DMS 273 (cell line): ENCODE data around the gene NGF.

Source experiments
- DNase-seq: peaks from one replicate; lab custom pipeline; 2025; ENCODE audit not compliant: unreplicated experiment; lab: John Stamatoyannopoulos, UW

The NGF gene

GRCh38 chr1:115283249-115283648, 54.8 kb downstream of the NGF start:
- no peak for DNase-seq

GRCh38 chr1:115282807-115283208, 55.2 kb downstream of the NGF start:
- DNase-seq: no peak

GRCh38 chr1:115281143-115281542, 56.9 kb downstream of the NGF start:
- DNase-seq: no peak

GRCh38 chr1:115280064-115280463, 58.0 kb downstream of the NGF start:
- peak; percentile 30 for DNase-seq

DNA sequence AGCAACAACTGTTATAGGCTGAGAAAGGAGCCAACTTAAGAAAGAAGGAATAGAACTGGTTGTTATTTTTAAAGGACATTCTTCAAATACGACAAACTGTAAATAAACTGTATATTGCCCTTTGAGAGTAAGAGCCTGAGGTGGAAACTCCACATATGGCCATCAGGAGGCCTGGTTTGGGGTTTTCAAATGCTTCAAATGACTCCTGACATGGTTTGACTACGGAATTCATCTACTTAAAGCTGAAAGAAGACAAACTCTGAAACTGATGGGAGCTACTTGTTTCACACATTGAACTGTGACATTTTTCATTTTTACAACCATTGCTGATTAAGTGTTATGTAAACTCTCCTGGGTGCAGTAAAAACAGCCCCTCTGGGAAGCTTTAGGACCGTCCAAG, 59.8 kb downstream of the NGF start:
- peak; percentile 11 for DNase-seq

GRCh38 chr1:115277276-115277675, 60.8 kb downstream of the NGF start:
- DNase-seq: peak; percentile 38

DNA sequence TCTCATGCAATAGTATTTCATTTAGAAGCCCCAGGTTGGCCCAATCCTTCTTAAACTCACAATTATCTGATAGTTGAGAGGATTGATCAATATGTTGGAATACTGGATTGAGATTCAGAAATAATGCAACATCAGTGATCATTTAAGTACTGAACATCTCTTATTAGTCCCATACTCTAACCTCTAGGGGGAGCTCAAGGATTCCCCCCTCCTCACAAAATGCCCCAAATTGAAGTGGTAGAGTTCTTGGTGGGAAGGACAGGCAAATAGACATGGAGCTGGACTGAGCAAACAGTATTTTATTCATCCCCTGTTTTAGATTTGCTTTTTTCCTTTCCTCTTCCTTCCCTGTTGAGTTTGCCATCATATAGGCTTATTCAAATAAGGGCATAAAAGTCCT, 62.8 kb downstream of the NGF start:
- peak; percentile 78 for DNase-seq

DNA sequence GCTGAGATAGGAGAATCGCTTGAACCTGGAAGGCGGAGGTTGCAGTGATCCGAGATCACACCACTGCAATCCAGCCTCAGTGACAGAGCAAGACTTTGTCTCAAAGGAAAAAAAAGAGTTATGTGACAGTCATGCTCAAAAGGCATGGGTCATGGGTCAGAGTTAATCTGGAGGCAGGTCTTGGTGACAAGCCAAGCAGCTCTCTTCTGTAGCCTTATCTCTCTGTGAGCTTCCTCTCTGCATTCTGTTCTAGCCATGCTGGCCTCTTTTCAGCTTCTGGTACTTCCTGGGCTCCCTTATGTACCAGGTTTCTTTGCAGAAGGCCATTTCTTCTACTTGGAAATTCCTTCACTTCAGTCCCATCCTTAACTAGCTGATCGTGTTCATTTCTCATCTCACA, 63.6 kb downstream of the NGF start:
- DNase-seq: no peak

- DNase-seq: no peak
These were observed 71.2 kb downstream of the NGF start for GRCh38 chr1:115266729-115267421.

- DNase-seq: no peak
These were observed 73.0 kb downstream of the NGF start for GRCh38 chr1:115265099-115265498.

DNA sequence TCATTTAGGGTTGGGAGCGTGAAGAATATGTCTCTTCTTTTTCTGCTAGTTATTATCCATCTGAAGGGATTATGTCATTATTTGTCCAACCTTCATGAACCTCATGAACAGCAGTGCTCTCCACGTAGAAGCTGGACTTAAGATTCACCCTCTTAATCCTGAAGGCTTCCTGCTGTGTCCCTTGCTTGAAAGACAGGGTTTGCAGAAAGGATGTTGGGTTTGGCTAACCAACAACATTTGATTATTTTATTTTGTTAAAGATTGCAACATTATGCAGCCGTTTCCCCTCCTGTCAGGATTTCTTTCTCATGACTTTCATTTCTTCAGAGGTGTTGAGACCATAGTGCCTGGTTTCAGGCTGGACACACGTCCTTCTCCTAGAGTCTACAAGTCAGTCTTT, 75.2 kb downstream of the NGF start:
- no peak for DNase-seq

DNA sequence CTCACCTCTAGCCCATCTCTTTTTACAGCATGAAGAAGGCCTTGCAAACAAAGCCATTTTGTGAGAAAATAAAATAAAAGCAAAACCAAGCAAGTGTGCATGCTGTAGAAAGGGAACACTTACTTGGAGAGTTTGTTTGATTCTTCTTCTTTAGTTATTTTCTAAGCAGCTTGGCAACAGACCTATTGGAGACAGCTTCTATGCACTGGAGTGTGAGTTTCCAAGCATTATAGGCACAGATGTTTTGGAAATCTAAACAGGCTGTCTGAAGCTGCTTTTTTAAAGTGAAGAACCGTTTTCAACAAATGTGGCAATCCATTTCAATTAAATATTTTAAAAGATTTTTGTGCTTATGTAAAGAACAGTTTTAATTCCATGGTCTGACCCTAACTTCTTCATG, 76.6 kb downstream of the NGF start:
- DNase-seq: no peak

DNA sequence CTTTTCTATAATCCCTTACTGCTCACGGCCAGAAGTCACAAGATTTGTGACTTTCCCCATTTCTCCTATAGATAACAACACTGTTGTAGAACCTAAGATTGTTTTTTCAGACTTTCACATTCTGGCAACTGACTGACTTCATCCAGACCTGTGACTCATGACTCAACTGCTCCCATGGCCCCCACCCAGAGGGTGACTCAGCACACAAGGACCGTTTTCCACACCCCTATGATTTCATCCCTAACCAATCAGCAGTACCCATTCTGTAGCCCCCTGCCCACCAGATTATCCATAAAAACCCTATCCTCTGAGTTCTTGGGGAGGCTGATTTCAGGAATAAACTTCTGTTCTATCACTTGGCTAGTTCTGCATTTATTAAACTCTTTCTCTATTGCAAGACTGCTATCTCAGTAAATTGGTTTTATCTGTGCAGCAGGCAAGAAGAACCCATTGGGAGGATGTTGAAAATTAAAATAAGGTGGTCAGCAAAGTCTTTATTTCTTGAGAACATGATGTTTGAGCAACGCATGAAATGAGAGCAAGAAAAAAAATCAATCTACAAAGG, 79.7 kb downstream of the NGF start:
- DNase-seq: no peak

GRCh38 chr1:115257591-115257990, 80.5 kb downstream of the NGF start:
- DNase-seq: no peak

GRCh38 chr1:115255154-115255553, 82.9 kb downstream of the NGF start:
- no peak for DNase-seq

- no peak for DNase-seq
These were observed 85.5 kb downstream of the NGF start for GRCh38 chr1:115252585-115252984.

GRCh38 chr1:115251856-115252255, 86.2 kb downstream of the NGF start:
- peak; percentile 70 for DNase-seq

GRCh38 chr1:115251340-115251748, 86.7 kb downstream of the NGF start:
- DNase-seq: peak; percentile 21

DNA sequence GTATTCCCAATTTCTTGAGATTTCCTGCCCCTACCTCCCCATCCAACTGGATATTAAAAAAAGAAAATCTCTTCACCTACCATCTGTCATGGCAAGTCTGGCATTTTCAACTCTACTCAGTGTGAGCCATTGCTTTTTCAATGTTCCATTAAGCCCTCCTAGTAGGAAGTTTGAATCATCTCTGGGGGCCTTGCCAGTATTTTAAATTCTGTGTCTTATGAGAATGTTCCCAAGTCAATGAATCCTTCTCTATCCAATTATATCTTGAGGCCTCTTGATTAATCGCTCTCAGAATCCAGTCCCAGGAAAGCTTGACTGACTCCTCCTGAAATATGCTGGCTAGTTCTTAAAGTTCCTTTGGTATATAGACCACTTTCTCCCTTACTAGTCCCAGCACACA, 91.5 kb downstream of the NGF start:
- no peak for DNase-seq

- DNase-seq: no peak
These were observed 92.8 kb downstream of the NGF start for GRCh38 chr1:115245227-115245626.

GRCh38 chr1:115242543-115242942, 95.5 kb downstream of the NGF start:
- no peak for DNase-seq

DNA sequence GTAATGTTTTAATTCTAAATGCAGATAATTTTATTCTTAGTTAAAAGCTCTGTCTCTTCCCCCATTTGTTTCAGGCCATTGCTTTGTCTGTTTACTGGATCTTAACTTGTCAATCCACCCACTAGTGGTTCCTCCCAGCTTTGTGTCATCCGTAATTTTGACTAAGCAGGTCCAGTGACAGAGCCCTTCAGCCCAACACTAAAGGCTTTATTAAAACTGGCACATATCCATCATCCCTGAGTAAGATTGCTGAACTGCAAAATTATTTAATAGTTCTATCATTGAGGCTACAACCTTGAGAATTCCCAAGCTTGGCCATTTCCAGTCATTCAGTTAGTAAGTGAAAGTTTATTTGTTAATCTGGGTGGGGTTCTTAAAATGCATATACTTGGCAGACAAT, 96.7 kb downstream of the NGF start:
- no peak for DNase-seq

GRCh38 chr1:115240297-115240696, 97.8 kb downstream of the NGF start:
- no peak for DNase-seq
